GM18526 (cell line): ENCODE results near the gene KRT6B.

Experiments used
- POLR2A ChIP-seq: IDR thresholded peaks from 3 replicates; pipeline ENCODE4 v1.6.1; 2011; ENCODE audit not compliant: insufficient read length; ENCODE audit errors: extremely low read depth

The KRT6B gene

DNA sequence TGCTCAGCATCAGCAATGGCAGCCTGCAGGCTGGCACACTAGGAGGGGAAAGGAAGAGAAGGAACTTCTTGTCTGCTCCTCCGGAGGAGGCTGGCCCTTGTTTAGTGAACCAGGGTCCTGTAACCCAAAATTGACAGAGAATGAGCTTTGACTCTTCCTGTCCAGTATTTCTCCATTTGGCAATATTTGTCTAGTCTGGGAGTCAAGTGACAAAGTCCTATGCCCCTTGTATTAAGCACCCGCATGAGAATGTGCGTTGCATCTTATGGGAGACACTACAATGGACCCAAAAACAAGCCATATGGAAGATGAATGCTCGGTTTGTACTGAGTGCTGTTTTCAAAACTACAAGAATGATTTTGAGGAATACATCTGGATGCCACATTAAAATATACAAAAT is 17.9 kb upstream of the KRT6B start:
- no peak for TF ChIP-seq POLR2A

DNA sequence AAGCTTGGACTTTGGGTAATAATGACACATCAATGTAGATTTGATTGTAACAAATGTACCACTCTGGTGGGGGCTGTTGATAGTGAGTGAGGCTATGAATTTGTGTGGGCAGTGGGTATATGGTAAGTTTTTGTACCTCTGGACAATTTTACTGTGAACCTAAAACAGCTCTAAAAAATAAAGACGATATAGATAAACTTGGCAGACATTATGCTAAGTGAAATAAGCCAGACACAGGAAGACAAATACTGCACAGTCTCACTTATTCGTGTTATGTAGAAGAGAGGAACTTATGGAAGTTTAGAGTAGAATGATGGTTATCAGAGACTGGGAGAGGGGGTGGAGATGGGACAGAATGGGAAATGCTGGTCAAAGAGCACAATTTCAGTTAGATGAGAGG is 13.0 kb upstream of the KRT6B start:
- TF ChIP-seq POLR2A = no peak

DNA sequence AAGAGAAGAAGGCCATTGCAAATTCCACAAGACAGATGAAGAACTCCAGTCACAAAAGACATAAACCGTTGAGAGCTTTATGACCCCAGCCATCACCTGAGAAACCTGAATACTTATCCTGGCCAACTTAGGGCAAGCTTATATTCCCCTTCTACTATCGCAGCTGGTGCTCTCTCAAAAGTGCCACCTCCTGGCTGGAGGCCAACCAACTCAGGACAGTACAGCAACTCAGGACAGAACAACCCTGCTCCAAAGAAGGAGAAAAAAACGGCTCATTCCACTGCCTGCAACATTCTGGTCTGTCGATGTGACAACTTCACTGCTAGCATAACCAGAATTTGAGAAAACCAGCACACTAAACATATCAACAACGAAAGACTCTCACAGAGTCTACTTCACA is 9.7 kb upstream of the KRT6B start:
- TF ChIP-seq POLR2A = no peak

DNA sequence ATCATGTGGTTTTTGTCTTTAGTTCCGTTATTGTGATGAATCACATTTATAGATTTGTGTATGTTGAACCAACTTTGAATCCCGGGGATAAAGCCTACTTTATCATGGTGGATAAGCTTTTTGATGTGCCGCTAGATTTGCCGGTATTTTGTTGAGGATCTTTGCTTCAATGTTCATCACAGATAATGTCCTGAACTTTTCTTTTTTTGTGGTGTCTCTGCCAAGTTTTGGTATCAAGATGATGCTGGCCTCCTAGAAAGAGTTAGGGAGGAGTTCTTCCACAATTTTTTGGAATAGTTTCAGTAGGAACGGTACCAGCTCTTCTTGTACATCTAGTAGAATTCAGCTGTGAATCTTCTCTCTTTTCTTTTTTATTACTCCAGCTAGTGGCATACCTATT is 6.9 kb upstream of the KRT6B start:
- TF ChIP-seq POLR2A = no peak

DNA sequence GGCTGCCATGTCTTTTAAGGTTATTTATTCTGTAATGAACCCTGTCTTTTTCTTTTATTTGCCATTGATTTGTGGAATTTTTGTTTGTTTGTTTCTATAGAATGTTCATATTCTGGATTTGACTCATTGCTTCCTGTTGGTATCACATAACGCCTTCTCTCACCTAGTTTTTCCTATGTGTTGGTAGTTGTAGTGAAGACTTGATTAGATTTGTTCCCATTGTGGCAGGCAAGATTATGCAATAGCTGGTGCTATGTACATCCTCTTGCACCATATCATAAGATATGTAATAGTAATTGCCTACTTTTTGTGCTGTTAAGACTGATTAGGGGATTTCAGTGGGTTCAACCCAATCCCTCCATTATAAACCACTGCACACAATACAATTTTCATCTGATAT is 3.9 kb upstream of the KRT6B start:
- TF ChIP-seq POLR2A = no peak

DNA sequence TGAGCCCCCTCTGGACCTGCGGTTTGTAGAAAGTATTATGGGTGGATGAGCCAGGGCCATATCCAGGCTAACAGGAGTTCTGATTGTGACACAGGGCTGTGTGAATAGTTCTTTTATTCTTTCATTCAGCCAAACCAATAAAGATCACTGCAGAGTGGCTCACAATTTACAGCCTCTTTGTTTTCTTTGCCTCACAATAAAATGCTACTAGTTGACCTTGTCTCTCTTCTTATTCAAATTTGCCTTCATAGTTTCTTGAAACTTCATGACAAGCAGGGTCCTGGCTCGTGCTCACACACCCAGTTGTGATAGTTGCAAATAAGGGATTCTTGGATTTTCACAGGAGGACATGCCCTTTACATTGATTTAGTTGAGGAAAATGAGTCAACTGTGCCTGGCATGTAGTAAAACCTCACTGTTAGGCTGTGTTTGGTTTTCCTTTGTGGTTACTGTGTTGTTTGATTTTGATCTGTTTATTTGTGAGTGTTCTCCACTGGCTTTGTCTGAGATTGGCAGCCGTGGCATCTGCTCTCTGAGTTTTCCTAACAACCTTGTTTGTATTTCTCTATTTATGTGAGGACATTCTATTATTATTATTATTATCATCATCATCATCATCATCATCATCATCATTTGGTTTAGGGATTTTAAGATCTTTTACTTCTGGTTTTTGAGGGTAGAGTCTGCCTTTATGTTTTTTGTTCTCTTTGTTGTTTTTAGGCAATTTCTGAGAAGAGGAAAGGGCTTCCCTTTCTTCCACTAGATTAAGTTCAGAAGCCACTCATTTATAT is 2.7 kb upstream of the KRT6B start:
- no peak for TF ChIP-seq POLR2A

DNA sequence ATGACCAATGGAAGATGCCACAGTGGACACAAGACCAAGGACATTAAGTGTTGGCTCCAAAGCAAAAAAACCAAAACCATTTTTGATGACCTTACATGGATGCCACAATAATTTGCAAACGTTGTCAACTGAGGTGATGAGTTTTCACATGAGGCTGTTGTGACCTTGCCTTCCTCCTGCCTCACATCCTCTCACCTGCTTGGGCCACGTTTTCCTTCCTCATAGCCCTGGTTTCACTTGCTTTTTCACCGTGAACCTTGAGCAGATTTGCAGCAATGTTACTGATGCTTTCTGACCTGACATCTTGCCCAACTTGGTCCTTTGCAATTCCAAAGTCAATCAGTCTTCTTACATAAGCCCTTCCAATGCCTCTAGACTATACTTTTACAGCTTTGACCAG is 3.7 kb downstream of the KRT6B start:
- no peak for TF ChIP-seq POLR2A

DNA sequence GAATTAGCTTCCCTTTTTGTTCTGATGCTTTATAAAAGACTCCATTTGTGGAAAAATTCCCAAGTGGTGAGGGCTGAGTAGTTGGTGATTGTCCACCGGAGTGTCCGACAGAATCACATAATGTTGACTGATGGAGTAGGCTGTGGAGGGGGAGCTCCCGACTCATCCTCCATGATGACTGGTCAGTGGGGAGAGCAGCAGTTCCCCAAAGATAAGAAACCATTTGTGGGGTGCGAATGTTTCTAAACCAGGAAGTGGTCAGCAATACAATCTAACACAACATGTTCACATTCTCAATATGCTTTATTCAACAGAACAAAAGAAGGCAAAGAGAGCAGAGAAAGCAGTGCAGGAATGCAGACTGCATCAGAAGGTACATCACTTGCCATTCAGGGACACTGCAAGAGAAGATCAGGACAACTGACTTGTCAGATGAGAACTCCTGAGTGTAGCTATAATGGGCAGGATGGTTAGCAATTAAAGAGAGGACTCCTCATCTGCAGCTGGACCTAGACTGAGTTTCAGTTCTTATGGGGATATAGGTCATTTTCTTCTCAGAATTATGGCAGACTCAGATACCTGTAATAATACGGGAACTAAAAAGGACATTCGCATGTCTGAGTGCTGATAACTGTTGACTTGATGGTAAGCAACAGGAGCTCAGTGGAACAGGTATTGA is 5.4 kb downstream of the KRT6B start:
- no peak for TF ChIP-seq POLR2A

DNA sequence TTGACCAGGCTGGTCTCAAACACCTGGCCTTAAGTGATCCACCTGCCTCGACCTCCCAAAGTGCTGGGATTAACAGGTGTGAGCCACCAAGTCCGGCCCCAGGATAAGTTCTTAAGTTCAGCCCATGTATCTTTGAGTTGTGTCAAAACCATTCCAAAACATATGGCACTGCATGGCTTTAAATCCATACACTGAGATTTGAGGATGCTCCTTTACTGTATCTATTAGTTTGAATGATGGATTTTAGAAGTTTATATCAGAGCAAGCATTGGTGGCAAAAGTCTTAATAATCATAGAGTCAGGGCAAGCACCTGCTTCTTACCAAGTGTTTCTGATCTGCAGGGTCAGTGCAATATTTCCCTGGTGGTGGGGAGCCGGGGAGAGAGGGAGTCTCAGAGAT is 6.1 kb downstream of the KRT6B start:
- no peak for TF ChIP-seq POLR2A

DNA sequence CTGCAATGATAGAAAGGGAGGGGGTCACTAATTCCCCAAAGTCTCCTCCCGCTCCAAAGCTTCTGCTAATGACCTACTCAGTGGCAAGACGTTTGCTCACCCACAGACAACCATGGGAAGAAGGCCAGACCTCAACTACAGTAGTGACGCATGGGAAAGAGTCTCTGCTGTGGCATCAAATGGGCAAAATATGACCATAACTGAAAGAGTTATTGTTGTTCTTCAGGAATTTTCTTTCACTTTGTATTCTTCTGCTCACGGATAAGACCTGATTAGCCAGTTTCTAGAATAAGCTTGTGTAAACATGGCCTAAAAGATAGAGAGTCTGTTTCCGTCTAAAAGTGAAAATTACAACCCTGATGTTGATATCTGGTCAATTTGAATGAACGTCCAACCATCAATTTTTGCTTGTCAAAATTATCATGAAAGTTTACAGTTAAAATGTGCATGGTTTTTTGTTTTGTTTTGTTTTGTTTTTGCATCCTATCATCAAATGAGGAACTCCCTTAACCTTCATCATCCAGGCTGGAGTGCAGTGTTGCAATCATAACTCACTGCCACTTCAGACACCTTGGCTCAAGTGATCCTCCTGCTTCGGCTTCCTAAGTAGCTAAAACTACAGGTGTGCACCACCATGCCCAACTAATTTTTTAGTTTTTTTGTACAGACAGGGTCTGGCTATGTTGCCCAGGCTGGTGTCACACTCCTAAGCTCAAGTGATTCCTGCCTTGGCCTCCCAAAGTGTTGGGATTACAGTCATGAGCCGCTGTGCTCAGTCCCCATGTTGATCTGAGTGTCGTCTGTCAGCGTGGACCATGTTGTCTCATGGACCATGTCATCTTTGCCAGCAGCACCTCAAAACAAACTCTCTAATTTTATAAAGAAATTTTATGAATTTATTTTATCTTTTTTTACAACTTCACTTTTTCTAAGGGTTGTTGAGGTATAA is 7.0 kb downstream of the KRT6B start:
- TF ChIP-seq POLR2A = no peak

DNA sequence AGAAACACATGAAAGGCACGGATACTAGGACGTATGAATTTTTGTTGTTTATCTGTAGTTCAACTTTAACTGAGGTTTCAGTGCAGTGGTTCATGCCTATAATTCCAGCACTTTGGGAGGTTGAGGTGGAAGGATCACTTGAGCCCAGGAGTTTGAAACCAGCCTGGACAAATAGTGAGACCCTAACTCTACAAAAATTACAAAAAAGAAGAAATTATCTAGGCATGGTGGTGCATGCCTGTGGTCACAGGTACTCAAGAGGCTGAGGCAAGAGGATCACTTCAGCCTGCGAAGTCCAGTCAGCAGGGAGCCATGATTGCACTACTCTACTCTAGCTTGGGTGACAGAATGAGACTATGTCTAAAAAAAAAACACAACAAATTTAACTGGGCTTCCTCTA is 8.0 kb downstream of the KRT6B start:
- TF ChIP-seq POLR2A = no peak

DNA sequence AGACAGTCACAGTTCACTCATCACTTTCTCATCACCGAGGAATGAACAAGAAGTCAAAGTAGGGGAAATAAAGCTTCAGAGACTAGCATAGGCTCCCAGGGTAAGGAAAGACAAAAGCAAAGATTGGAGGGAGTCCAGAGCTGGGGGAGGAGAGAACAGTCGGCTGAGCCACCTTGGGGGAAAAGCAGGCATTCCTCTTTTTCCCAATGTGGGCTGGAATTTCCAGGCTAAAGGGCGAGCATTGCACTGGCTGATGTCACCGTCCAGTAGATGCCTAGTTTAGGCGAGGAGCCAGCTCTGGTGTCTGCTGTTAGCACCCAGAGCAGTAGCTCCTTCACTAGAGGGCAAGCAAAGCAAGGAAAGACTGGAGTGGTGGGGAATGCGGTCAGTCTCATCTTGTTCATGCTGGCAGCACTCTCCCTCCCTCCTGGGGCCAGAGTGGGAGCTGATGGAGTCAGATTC is 9.3 kb downstream of the KRT6B start:
- no peak for TF ChIP-seq POLR2A

DNA sequence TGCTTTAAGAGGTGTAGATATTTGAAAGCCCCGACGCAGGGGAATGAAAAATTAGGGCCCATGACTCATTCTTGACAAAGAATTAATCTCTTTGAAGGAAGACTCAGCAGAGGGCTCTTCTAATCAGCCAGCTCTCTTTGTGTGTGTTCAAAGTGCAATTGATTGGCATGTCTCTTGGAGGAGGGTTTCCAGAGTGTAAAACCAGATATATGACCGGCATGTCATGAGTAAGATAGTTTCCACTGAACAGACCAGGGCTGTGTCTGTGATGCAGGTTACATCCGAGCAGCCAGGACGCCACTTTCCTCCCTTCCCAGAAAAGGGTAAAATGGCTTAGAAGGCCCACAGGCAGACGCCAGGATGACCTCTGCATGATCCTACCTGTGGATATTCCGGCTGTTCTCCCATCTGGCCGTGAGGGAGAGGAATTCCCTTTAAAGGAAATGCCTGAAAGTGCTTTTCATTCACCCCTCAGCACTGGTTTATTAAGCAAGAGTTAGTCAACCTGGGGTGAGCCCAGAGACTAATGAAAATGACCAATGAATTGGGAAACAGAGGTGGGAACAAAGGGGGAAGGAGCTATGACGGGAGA is 10.5 kb downstream of the KRT6B start:
- no peak for TF ChIP-seq POLR2A

DNA sequence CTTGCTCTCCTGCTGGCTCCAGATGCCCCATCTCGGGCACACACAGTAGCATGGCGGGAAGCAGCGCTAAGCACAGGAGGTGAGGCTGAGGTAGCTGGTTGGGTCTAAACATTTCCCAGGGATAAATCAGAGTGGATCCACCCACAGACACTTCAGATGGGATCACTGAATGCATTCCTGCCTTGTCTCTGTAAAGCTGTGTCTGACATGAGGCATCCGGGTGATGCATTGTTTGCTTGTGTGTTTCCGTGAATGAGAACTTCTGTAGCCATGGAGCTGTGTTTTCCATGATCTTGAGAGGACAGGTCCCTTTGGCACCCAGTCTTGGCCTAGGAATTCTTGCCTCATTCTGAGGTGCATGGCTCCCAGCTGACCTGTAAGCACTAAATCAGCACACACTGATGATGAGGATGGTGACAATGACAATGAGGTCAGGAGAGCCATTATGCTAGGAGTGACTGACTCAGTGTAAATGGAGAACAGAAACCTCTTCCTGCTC is 11.1 kb downstream of the KRT6B start:
- no peak for TF ChIP-seq POLR2A

DNA sequence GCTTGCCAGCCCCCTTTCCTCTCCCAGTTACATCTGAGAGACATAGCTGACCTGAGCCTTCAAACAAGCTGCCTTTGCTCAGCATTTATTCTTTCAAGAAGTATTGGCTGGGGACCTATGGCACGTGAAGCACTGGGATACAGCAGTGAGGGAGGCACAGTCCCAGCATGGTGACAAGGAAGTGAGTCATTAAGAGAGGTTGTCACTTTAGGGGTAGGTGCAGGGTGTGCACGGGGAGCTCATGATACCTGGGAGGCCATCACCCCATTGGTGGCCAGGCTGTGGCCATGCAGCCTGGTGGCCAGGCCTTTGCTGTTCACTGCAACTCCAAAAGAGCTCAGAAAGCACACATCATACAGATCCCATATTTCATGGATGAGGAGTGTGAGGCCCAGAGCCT is 12.1 kb downstream of the KRT6B start:
- TF ChIP-seq POLR2A = no peak
